HEK293 (cell line): ENCODE measurements around the gene TBX4.

Experiments used
- CTCF ChIA-PET: fragments of 350-600 bp; formaldehyde crosslinking; extraction: SDS; loops from one replicate; lab custom pipeline; 2021; ENCODE audit warnings: antibody characterized with exemption; lab: Yijun Ruan, JAX
- POLR2A ChIA-PET: fragments of 300-600 bp; formaldehyde crosslinking; extraction: SDS; loops from one replicate; lab custom pipeline; 2020; ENCODE audit warnings: antibody characterized with exemption, inconsistent platforms; lab: Yijun Ruan, JAX
- H3K27ac ChIP-seq: fragments of 200-500 bp; sonication (Bioruptor generic); 2 replicates; pipeline ENCODE4 v1.5.1; 2014; ENCODE audit warnings: low read depth, low read length, control low read depth, inconsistent platforms; ENCODE audit errors: extremely low read depth
- H3K36me3 ChIP-seq, 2 experiments: fragments of 200-500 bp in 1 of 2; sonication (Bioruptor generic) in 1 of 2; 1 replicate in 1 of 2; 2 replicates in 1 of 2; pipeline ENCODE4 v1.5.1; 2014 to 2017; ENCODE audit warnings: inconsistent platforms in 2 of 2, low read length in 2 of 2; ENCODE audit not compliant: control insufficient read depth in 2 of 2, insufficient read depth in 1 of 2
- H3K4me1 ChIP-seq: fragments of 200-500 bp; sonication (Bioruptor generic); 2 replicates; pipeline ENCODE4 v1.5.1; 2014; ENCODE audit warnings: mild to moderate bottlenecking, low read length, inconsistent platforms; ENCODE audit not compliant: control insufficient read depth, insufficient read depth
- H3K4me3 ChIP-seq: 2 replicates; pipeline ENCODE4 v1.5.1; 2011; ENCODE audit warnings: low read depth, mild to moderate bottlenecking, control low read depth, low read length, moderate library complexity
- H3K9me3 ChIP-seq: fragments of 200-500 bp; sonication (Bioruptor generic); 2 replicates; pipeline ENCODE4 v1.5.1; 2014; ENCODE audit warnings: low read depth, low read length, inconsistent platforms; ENCODE audit not compliant: control insufficient read depth, insufficient read depth
- ZBTB1 ChIP-seq: fragments of 450-650 bp; formaldehyde crosslinking; IDR thresholded peaks from 2 replicates; pipeline ENCODE4 v1.5.1; 2016; ENCODE audit warnings: missing biosample characterization, missing genetic modification characterization
- ZFP3 ChIP-seq: fragments of 450-650 bp; formaldehyde crosslinking; IDR thresholded peaks from 2 replicates; pipeline ENCODE4 v1.5.1; 2016; ENCODE audit warnings: low read depth, missing biosample characterization, missing genetic modification characterization
- ZNF138 ChIP-seq: fragments of 450-650 bp; formaldehyde crosslinking; IDR thresholded peaks from 2 replicates; pipeline ENCODE4 v1.5.1; 2016; ENCODE audit warnings: missing biosample characterization, missing genetic modification characterization, borderline replicate concordance
- ZNF2 ChIP-seq: fragments of 450-650 bp; formaldehyde crosslinking; IDR thresholded peaks from 2 replicates; pipeline ENCODE4 v1.5.1; 2016; ENCODE audit warnings: missing biosample characterization, missing genetic modification characterization
- ZNF350 ChIP-seq: fragments of 450-650 bp; formaldehyde crosslinking; IDR thresholded peaks from 2 replicates; pipeline ENCODE4 v1.5.0; 2017; ENCODE audit warnings: missing biosample characterization, mild to moderate bottlenecking, missing genetic modification characterization
- ZNF530 ChIP-seq: fragments of 450-650 bp; formaldehyde crosslinking; IDR thresholded peaks from 2 replicates; pipeline ENCODE4 v1.5.1; 2016; ENCODE audit warnings: low read depth, missing biosample characterization, missing genetic modification characterization
- ZNF549 ChIP-seq: fragments of 450-650 bp; IDR thresholded peaks from 2 replicates; pipeline ENCODE4 v1.5.1; 2018; ENCODE audit warnings: missing biosample characterization, missing genetic modification characterization, mild to moderate bottlenecking, inconsistent platforms, moderate library complexity
- ZNF596 ChIP-seq: fragments of 450-650 bp; IDR thresholded peaks from 2 replicates; pipeline ENCODE4 v1.5.0; 2018; ENCODE audit warnings: missing biosample characterization, mild to moderate bottlenecking, missing genetic modification characterization, moderate library complexity
- ZNF777 ChIP-seq: fragments of 450-650 bp; formaldehyde crosslinking; IDR thresholded peaks from 2 replicates; pipeline ENCODE4 v1.5.1; 2017; ENCODE audit warnings: missing biosample characterization, missing genetic modification characterization, borderline replicate concordance
- TF ChIP-seq, protein P1 (sequence below): fragments of 450-650 bp; formaldehyde crosslinking; IDR thresholded peaks from 2 replicates; pipeline ENCODE4 v1.5.1; 2016; ENCODE audit warnings: missing biosample characterization, missing genetic modification characterization
- TF ChIP-seq, protein P2 (sequence below): fragments of 450-650 bp; formaldehyde crosslinking; IDR thresholded peaks from 2 replicates; pipeline ENCODE4 v1.5.1; 2016; ENCODE audit warnings: missing biosample characterization, missing genetic modification characterization
- TF ChIP-seq, protein P3 (sequence below): fragments of 450-650 bp; formaldehyde crosslinking; IDR thresholded peaks from 2 replicates; pipeline ENCODE4 v1.5.1; 2017; ENCODE audit warnings: missing biosample characterization, missing genetic modification characterization

The TBX4 gene

DNA sequence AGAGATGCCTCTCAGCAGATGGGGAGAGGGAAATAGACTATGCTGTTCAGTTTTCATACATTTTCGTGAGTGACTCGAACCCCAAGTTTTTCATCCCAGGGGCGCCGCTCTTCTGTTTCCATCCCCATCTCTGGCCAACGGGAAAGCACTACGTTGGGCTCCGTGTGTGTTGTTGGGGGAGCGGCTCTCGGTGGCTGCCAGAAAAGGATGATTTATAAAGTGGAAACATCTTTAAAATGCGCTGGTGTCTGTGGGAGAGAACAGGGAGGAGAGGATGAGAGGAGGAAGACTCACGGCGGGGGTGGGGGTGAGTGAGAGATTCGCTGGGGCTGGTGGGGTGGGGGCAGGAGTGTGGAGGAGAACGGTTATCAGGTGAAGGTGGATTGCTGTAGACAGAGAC lies 5.8 kb downstream of the TBX4 start:
- H3K4me3 ChIP-seq, result no peak overlapping the region
- H3K27ac ChIP-seq, result no peak overlapping the region
- POLR2A ChIA-PET, result no interaction called here
- H3K9me3 ChIP-seq, result no peaks in the 10 kb centered on the region
- no peaks in the 10 kb centered on the region for H3K36me3 ChIP-seq
- H3K4me1 ChIP-seq, result no peaks in the 10 kb centered on the region
- TF ChIP-seq, protein P1, sequence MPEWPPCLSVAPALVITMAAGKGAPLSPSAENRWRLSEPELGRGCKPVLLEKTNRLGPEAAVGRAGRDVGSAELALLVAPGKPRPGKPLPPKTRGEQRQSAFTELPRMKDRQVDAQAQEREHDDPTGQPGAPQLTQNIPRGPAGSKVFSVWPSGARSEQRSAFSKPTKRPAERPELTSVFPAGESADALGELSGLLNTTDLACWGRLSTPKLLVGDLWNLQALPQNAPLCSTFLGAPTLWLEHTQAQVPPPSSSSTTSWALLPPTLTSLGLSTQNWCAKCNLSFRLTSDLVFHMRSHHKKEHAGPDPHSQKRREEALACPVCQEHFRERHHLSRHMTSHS (tag by site-specific recombination), result no peak
- no peak for TF ChIP-seq ZNF596 (tag by site-specific recombination)
- no peak for TF ChIP-seq ZNF138
- no peak for TF ChIP-seq ZFP3 (tag by site-specific recombination)
- no peak for TF ChIP-seq ZBTB1 (tag by site-specific recombination)
- no peak for TF ChIP-seq ZNF549 (tag by site-specific recombination)
- TF ChIP-seq, protein P2, sequence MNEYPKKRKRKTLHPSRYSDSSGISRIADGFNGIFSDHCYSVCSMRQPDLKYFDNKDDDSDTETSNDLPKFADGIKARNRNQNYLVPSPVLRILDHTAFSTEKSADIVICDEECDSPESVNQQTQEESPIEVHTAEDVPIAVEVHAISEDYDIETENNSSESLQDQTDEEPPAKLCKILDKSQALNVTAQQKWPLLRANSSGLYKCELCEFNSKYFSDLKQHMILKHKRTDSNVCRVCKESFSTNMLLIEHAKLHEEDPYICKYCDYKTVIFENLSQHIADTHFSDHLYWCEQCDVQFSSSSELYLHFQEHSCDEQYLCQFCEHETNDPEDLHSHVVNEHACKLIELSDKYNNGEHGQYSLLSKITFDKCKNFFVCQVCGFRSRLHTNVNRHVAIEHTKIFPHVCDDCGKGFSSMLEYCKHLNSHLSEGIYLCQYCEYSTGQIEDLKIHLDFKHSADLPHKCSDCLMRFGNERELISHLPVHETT (tag by site-specific recombination), result no peak
- CTCF ChIA-PET, result interaction anchor here (0.5 kb wide), 1 partner anchor 608 kb away, joined by 3 read pairs; no protein-coding TSS in a partner anchor

DNA sequence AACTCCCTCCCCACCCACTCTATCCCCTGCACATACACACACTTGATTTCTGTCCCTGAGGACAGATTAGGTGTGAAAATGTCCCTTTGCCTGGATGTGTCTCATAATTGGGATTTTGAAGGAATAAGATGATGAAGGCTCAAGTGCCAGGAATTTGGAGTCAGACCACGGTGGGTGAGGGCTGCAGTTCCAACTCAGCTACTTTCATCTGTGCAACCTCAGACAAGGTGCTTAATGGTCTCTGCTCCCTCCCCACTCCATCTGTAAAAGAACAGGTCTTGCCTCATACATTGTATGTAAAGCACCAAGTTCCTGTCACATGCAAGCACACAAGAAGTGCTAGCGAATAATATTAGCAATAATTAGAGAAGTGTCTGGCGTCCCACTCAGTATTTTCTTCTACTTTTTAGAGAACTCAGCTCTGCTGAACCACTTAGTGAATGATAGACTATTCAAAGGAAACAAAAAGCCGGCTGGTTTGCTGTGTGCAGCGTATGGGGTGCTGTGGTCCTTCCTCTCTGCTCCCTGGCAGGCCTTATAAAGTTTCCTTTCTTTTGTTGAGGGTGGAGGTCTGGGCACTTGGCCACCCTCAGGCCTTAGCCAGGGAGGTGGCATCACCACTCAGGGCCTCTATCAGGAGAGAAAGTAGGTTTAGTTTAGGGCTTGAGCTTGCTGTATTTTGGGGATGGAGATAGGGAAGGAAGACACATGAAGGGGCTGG lies 6.4 kb downstream of the TBX4 start:
- ChIA-PET POLR2A (no interaction called here), CTCF (interaction anchor here (0.5 kb wide), 1 partner anchor 607 kb away, joined by 3 read pairs; no protein-coding TSS in a partner anchor)
- no peaks in the 10 kb centered on the region for H3K4me1 ChIP-seq
- H3K36me3 ChIP-seq, result no peaks in the 10 kb centered on the region
- H3K27ac ChIP-seq, result no peak overlapping the region
- no peak overlapping the region for H3K4me3 ChIP-seq
- H3K9me3 ChIP-seq, result no peaks in the 10 kb centered on the region
- TF ChIP-seq ZNF2 (tag by site-specific recombination), result no peak
- TF ChIP-seq, all 188 proteins: peak for 0

DNA sequence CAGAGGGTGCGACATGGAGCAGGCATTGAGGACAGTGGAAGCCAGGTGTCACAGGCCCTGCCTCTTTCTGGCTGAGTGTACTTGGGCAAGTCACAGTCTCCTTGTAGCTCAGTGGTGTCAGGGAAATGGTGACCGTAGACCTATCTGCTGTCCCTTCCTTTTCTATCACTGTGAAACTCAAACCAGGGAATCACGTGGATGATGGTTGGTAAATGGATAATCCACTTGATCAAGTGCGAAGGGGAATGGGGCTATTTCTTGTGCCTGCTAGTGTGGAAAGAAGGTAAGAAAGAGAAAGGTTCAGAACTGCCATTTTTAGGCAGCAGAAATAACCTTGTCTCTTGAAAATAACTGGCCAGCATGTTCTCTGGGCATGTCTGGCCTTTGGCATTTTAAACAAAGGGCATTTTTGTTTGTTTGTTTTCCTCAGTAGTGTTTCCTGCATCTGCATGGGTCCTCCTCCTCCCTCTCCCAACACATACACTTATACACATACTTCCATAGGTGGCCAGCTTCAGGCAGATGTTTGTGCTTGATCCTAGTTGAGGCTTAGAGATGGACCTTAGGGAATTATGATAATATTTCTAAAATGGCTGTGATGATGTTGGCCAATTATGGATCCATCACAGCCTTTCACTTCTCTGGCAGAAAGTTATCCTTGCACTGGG lies 7.1 kb downstream of the TBX4 start:
- Histone ChIP-seq H3K9me3 (no peaks in the 10 kb centered on the region), H3K4me3 (no peak overlapping the region), H3K27ac (no peak overlapping the region), H3K4me1 (no peaks in the 10 kb centered on the region), H3K36me3 (no peaks in the 10 kb centered on the region)
- no peak for TF ChIP-seq ZNF530
- ChIA-PET POLR2A (no interaction called here), CTCF (interaction anchor here (0.6 to 0.8 kb wide), 2 partner anchors 11 to 28 kb away, joined by 3 to 4 read pairs; no protein-coding TSS in a partner anchor)

DNA sequence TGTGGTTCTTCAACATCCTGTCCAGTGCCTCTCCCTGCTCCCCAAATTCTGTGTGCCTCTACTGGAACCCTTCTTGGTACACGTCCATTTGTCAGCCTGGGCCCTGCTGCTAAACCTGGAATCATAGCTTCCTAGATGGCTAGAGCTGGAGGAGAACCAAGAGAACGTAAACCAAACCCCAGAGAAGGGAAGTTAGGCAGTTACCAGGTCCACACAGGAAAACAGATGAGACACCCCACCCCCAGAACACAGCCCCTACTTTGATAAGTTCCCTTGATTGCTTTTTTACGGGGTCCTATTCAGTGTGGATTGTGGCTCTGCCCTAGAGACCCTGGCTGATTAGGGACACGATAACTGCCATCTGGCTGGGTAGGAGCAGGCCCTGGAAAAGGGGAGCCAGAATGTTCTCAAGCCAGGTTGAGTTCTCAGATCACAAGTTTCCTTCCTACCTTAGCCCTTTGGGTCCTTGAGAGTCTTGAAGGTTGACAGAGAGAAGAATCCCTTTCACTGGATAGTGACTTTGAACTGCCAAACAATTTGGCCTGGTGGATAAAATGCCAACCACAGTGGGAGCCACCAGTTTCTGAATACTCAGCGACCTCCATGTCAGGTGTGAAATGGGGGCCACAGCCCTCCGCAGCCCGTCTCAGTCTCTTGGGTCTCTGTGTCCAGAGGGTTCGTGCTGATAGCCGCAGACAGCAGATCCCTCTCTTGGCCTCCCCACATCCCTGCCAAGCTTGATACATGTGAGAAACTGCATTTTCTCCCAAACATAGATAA lies 7.9 kb downstream of the TBX4 start:
- H3K36me3 ChIP-seq, result no peaks in the 10 kb centered on the region
- CTCF ChIA-PET, result interaction anchor here (0.8 kb wide), 1 partner anchor 10 kb away, joined by 3 read pairs; no protein-coding TSS in a partner anchor
- POLR2A ChIA-PET, result no interaction called here
- no peak for TF ChIP-seq ZNF350
- no peak for TF ChIP-seq ZNF777
- TF ChIP-seq, protein P3, sequence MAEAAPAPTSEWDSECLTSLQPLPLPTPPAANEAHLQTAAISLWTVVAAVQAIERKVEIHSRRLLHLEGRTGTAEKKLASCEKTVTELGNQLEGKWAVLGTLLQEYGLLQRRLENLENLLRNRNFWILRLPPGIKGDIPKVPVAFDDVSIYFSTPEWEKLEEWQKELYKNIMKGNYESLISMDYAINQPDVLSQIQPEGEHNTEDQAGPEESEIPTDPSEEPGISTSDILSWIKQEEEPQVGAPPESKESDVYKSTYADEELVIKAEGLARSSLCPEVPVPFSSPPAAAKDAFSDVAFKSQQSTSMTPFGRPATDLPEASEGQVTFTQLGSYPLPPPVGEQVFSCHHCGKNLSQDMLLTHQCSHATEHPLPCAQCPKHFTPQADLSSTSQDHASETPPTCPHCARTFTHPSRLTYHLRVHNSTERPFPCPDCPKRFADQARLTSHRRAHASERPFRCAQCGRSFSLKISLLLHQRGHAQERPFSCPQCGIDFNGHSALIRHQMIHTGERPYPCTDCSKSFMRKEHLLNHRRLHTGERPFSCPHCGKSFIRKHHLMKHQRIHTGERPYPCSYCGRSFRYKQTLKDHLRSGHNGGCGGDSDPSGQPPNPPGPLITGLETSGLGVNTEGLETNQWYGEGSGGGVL, result no peak
- H3K4me3 ChIP-seq, result no peak overlapping the region
- H3K27ac ChIP-seq, result no peak overlapping the region
- no peaks in the 10 kb centered on the region for H3K9me3 ChIP-seq
- H3K4me1 ChIP-seq, result no peaks in the 10 kb centered on the region; the same call in 1 of the 2 replicates
